WTC11 (cell line): ENCODE data around the gene COA5. TPM values are rescaled to one million over a fixed set of nuclear protein-coding genes. Genes with fewer than 3 reads are reported as not detected.

Experiments
- ATAC-seq: fragments of 200-7000 bp; cut with Tn5 transposase; 2 replicates; pipeline ENCODE4 v1.10.0; 2021; ENCODE audit warnings: mild to moderate bottlenecking, moderate library complexity
- CTCF ChIA-PET: fragments of 300-600 bp; sonication (Branson Sonifier 250); formaldehyde crosslinking; loops from one replicate; lab custom pipeline; 2021; ENCODE audit warnings: antibody characterized with exemption; lab: Charles Lee
- POLR2A ChIA-PET: fragments of 350-600 bp; sonication (Branson Sonifier 250); formaldehyde crosslinking; loops from one replicate; lab custom pipeline; 2021; ENCODE audit warnings: antibody characterized with exemption; lab: Charles Lee
- DNase-seq: peaks from one replicate; pipeline ENCODE4 v3.0.0; 2021; ENCODE audit warnings: low spot score
- H3K27ac Mint-ChIP-seq: 2 replicates; pipeline ENCODE4 v1.8.0; 2021; ENCODE audit warnings: mixed read lengths
- H3K27me3 Mint-ChIP-seq: 2 replicates; pipeline ENCODE4 v1.8.0; 2021; ENCODE audit warnings: low read depth, mild to moderate bottlenecking, moderate library complexity, mixed read lengths
- H3K36me3 Mint-ChIP-seq: 2 replicates; pipeline ENCODE4 v1.8.0; 2021; ENCODE audit warnings: mixed read lengths
- H3K4me1 Mint-ChIP-seq: 2 replicates; pipeline ENCODE4 v1.8.0; 2022; ENCODE audit warnings: mixed read lengths
- H3K4me3 Mint-ChIP-seq: 2 replicates; pipeline ENCODE4 v1.8.0; 2021; ENCODE audit warnings: mild to moderate bottlenecking, moderate library complexity, mixed read lengths
- H3K9me3 Mint-ChIP-seq: 2 replicates; pipeline ENCODE4 v1.8.0; 2021; ENCODE audit warnings: mixed read lengths
- CDX4 ChIP-seq: fragments of 250-450 bp; sonication (Bioruptor Pico); IDR thresholded peaks from 2 replicates; pipeline ENCODE4 v1.9.0; 2021; ENCODE audit warnings: moderate library complexity, mild to moderate bottlenecking, inconsistent platforms, borderline replicate concordance
- ELF4 ChIP-seq: sonication (generic); formaldehyde crosslinking; IDR thresholded peaks from 2 replicates; pipeline ENCODE4 v1.8.1; 2022; ENCODE audit warnings: low read depth, mild to moderate bottlenecking, moderate library complexity, missing genetic modification reagents
- ETV6 ChIP-seq: sonication (generic); formaldehyde crosslinking; IDR thresholded peaks from 2 replicates; pipeline ENCODE4 v1.8.1; 2022; ENCODE audit warnings: mild to moderate bottlenecking, missing genetic modification reagents
- GTF2I ChIP-seq: fragments of 250-450 bp; sonication (Bioruptor Pico); conservative IDR thresholded peaks from 2 replicates; pipeline ENCODE4 v1.4.0; 2021; ENCODE audit warnings: mild to moderate bottlenecking
- HMGXB4 ChIP-seq: sonication (generic); formaldehyde crosslinking; IDR thresholded peaks from 2 replicates; pipeline ENCODE4 v1.8.1; 2023; ENCODE audit warnings: mild to moderate bottlenecking, moderate library complexity, missing genetic modification reagents
- IRF1 ChIP-seq: sonication (generic); formaldehyde crosslinking; IDR thresholded peaks from 2 replicates; pipeline ENCODE4 v1.8.0; 2023; ENCODE audit warnings: missing genetic modification reagents
- MXD4 ChIP-seq: fragments of 250-450 bp; sonication (Bioruptor Pico); IDR thresholded peaks from 2 replicates; pipeline ENCODE4 v1.8.0; 2021; ENCODE audit warnings: mild to moderate bottlenecking, moderate library complexity, borderline replicate concordance
- NFATC4 ChIP-seq: fragments of 250-450 bp; sonication (Bioruptor Pico); IDR thresholded peaks from 2 replicates; pipeline ENCODE4 v1.9.0; 2021; ENCODE audit warnings: mild to moderate bottlenecking
- NFYB ChIP-seq: sonication (generic); formaldehyde crosslinking; conservative IDR thresholded peaks from 2 replicates; pipeline ENCODE4 v1.8.0; 2022; ENCODE audit warnings: low read depth, missing genetic modification reagents
- SOX15 ChIP-seq: fragments of 250-450 bp; sonication (Bioruptor Pico); IDR thresholded peaks from 2 replicates; pipeline ENCODE4 v1.9.0; 2021; ENCODE audit warnings: mild to moderate bottlenecking
- SP1 ChIP-seq: sonication (generic); formaldehyde crosslinking; conservative IDR thresholded peaks from 2 replicates; pipeline ENCODE4 v1.8.1; 2022; ENCODE audit warnings: missing genetic modification reagents
- TEAD1 ChIP-seq: sonication (generic); formaldehyde crosslinking; IDR thresholded peaks from 2 replicates; pipeline ENCODE4 v1.8.0; 2022; ENCODE audit warnings: mild to moderate bottlenecking, missing genetic modification reagents
- ZBTB43 ChIP-seq: sonication (generic); formaldehyde crosslinking; IDR thresholded peaks from 2 replicates; pipeline ENCODE4 v1.8.1; 2023; ENCODE audit warnings: mild to moderate bottlenecking, missing genetic modification reagents
- ZNF232 ChIP-seq: sonication (generic); formaldehyde crosslinking; IDR thresholded peaks from 2 replicates; pipeline ENCODE4 v1.8.0; 2022; ENCODE audit warnings: mild to moderate bottlenecking, missing genetic modification reagents
- ZNF263 ChIP-seq: sonication (generic); formaldehyde crosslinking; IDR thresholded peaks from 2 replicates; pipeline ENCODE4 v1.8.1; 2022; ENCODE audit warnings: low read depth, mild to moderate bottlenecking, moderate library complexity, missing genetic modification reagents
- ZNF425 ChIP-seq: fragments of 250-450 bp; sonication (Bioruptor Pico); conservative IDR thresholded peaks from 2 replicates; pipeline ENCODE4 v1.9.0; 2021; ENCODE audit warnings: mild to moderate bottlenecking
- ZSCAN18 ChIP-seq: fragments of 250-450 bp; sonication (Bioruptor Pico); IDR thresholded peaks from 2 replicates; pipeline ENCODE4 v2.1.2; 2022; ENCODE audit warnings: mild to moderate bottlenecking, moderate library complexity
- total RNA-seq: library from RNA; stranded (reverse); gene quantifications from 3 replicates; pipeline ENCODE4 v1.2.3, GENCODE V29; 2021
- TF ChIP-seq, protein P1 (sequence below): sonication (generic); formaldehyde crosslinking; IDR thresholded peaks from 2 replicates; pipeline ENCODE4 v1.8.0; 2022; ENCODE audit warnings: missing genetic modification reagents
- TF ChIP-seq, protein P2 (sequence below): sonication (generic); formaldehyde crosslinking; IDR thresholded peaks from 2 replicates; pipeline ENCODE4 v1.8.1; 2023; ENCODE audit warnings: mild to moderate bottlenecking, missing genetic modification reagents
- TF ChIP-seq, protein P3 (sequence below): sonication (generic); formaldehyde crosslinking; conservative IDR thresholded peaks from 2 replicates; pipeline ENCODE4 v1.8.1; 2023; ENCODE audit warnings: mild to moderate bottlenecking, low read depth, missing genetic modification reagents, moderate library complexity

COA5 gene
- total RNA-seq, 1 experiment from 2014 or later, result 29.3 TPM

GRCh38 chr2:98598781-98599428, 9.4 kb downstream of the COA5 start:
- ChIA-PET CTCF (interaction anchor here (0.6 to 0.7 kb wide), 3 partner anchors 48 to 287 kb away, joined by 3 to 4 read pairs (median 3); no protein-coding TSS in a partner anchor), POLR2A (interaction anchor here (0.6 kb wide), 1 partner anchor 130 kb away, joined by 3 read pairs; no protein-coding TSS in a partner anchor)
- Mint-ChIP-seq H3K36me3 (peaks cover 36% of the 10 kb centered on the region), H3K27ac (no peak overlapping the region), H3K27me3 (no peaks in the 10 kb centered on the region), H3K4me3 (no peak overlapping the region), H3K4me1 (no peaks in the 10 kb centered on the region), H3K9me3 (peaks cover 3% of the 10 kb centered on the region)
- DNase-seq (no peak), ATAC-seq (no peak)
- TF ChIP-seq TEAD1, result no peak
- TF ChIP-seq, protein P1, sequence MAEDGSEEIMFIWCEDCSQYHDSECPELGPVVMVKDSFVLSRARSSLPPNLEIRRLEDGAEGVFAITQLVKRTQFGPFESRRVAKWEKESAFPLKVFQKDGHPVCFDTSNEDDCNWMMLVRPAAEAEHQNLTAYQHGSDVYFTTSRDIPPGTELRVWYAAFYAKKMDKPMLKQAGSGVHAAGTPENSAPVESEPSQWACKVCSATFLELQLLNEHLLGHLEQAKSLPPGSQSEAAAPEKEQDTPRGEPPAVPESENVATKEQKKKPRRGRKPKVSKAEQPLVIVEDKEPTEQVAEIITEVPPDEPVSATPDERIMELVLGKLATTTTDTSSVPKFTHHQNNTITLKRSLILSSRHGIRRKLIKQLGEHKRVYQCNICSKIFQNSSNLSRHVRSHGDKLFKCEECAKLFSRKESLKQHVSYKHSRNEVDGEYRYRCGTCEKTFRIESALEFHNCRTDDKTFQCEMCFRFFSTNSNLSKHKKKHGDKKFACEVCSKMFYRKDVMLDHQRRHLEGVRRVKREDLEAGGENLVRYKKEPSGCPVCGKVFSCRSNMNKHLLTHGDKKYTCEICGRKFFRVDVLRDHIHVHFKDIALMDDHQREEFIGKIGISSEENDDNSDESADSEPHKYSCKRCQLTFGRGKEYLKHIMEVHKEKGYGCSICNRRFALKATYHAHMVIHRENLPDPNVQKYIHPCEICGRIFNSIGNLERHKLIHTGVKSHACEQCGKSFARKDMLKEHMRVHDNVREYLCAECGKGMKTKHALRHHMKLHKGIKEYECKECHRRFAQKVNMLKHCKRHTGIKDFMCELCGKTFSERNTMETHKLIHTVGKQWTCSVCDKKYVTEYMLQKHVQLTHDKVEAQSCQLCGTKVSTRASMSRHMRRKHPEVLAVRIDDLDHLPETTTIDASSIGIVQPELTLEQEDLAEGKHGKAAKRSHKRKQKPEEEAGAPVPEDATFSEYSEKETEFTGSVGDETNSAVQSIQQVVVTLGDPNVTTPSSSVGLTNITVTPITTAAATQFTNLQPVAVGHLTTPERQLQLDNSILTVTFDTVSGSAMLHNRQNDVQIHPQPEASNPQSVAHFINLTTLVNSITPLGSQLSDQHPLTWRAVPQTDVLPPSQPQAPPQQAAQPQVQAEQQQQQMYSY (CRISPR knock-in tag), result no peak
- TF ChIP-seq, protein P2, sequence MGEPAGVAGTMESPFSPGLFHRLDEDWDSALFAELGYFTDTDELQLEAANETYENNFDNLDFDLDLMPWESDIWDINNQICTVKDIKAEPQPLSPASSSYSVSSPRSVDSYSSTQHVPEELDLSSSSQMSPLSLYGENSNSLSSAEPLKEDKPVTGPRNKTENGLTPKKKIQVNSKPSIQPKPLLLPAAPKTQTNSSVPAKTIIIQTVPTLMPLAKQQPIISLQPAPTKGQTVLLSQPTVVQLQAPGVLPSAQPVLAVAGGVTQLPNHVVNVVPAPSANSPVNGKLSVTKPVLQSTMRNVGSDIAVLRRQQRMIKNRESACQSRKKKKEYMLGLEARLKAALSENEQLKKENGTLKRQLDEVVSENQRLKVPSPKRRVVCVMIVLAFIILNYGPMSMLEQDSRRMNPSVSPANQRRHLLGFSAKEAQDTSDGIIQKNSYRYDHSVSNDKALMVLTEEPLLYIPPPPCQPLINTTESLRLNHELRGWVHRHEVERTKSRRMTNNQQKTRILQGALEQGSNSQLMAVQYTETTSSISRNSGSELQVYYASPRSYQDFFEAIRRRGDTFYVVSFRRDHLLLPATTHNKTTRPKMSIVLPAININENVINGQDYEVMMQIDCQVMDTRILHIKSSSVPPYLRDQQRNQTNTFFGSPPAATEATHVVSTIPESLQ (CRISPR knock-in tag), result no peak
- TF ChIP-seq IRF1 (CRISPR knock-in tag), result no peak
- TF ChIP-seq CDX4 (CRISPR knock-in tag), result no peak
- no peak for TF ChIP-seq NFYB
- TF ChIP-seq MXD4 (CRISPR knock-in tag), result no peak
- TF ChIP-seq ZBTB43 (CRISPR knock-in tag), result no peak
- TF ChIP-seq GTF2I, result no peak
- TF ChIP-seq, protein P3, sequence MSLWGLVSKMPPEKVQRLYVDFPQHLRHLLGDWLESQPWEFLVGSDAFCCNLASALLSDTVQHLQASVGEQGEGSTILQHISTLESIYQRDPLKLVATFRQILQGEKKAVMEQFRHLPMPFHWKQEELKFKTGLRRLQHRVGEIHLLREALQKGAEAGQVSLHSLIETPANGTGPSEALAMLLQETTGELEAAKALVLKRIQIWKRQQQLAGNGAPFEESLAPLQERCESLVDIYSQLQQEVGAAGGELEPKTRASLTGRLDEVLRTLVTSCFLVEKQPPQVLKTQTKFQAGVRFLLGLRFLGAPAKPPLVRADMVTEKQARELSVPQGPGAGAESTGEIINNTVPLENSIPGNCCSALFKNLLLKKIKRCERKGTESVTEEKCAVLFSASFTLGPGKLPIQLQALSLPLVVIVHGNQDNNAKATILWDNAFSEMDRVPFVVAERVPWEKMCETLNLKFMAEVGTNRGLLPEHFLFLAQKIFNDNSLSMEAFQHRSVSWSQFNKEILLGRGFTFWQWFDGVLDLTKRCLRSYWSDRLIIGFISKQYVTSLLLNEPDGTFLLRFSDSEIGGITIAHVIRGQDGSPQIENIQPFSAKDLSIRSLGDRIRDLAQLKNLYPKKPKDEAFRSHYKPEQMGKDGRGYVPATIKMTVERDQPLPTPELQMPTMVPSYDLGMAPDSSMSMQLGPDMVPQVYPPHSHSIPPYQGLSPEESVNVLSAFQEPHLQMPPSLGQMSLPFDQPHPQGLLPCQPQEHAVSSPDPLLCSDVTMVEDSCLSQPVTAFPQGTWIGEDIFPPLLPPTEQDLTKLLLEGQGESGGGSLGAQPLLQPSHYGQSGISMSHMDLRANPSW (CRISPR knock-in tag), result no peak
- no peak for TF ChIP-seq ETV6 (CRISPR knock-in tag)
- TF ChIP-seq ZNF425 (CRISPR knock-in tag), result no peak
- TF ChIP-seq HMGXB4 (CRISPR knock-in tag), result no peak
- TF ChIP-seq ELF4 (CRISPR knock-in tag), result no peak
- TF ChIP-seq SOX15, result no peak
- TF ChIP-seq SP1 (CRISPR knock-in tag), result no peak
- no peak for TF ChIP-seq ZNF263
- TF ChIP-seq ZSCAN18 (CRISPR knock-in tag), result no peak
- no peak for TF ChIP-seq ZNF232 (CRISPR knock-in tag)
- TF ChIP-seq NFATC4, result no peak
